IMR-90 (cell line): ENCODE measurements around the gene CNOT6.

Source experiments
- BHLHE40 ChIP-seq: fragments of 150-350 bp; IDR thresholded peaks from 2 replicates; pipeline ENCODE4 v1.6.1; 2016; ENCODE audit warnings: mild to moderate bottlenecking, low read depth, low read length
- MAZ ChIP-seq: IDR thresholded peaks from 2 replicates; pipeline ENCODE4 v1.6.1; 2012; ENCODE audit warnings: low read depth, mild to moderate bottlenecking, low read length, improper control_type of control experiment, moderate library complexity, borderline replicate concordance
- MXI1 ChIP-seq: IDR thresholded peaks from 2 replicates; pipeline ENCODE4 v1.6.1; 2012; ENCODE audit warnings: low read depth, mild to moderate bottlenecking, low read length, moderate library complexity, borderline replicate concordance
- POLR2A ChIP-seq: IDR thresholded peaks from 2 replicates; pipeline ENCODE4 v1.6.1; 2012; ENCODE audit warnings: mild to moderate bottlenecking, low read depth, low read length
- TF ChIP-seq, protein P1 (sequence below): conservative IDR thresholded peaks from 2 replicates; pipeline ENCODE4 v1.5.1; 2012; ENCODE audit warnings: mild to moderate bottlenecking, low read depth, low read length, improper control_type of control experiment

DNA sequence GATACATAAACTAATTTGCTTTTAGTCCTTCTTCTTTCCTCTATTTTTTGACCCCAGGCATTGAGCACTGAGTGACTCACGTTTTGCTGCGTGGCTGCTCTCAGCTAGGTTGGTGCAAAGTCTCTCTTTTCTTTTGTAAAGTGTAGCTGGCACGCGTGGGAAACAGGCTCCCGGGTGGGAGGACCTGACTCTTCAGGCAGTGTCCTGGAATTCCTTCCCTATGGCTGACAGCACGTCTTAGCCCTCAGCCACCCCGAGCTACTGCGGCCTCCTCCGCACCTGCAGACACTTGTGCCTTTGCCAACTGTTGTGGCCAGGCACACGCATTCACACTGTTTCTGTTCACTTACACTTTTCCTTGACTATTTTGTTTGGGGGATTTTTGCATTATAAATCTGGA lies 98.0 kb downstream of the CNOT6 start:
- TF ChIP-seq, protein P1, sequence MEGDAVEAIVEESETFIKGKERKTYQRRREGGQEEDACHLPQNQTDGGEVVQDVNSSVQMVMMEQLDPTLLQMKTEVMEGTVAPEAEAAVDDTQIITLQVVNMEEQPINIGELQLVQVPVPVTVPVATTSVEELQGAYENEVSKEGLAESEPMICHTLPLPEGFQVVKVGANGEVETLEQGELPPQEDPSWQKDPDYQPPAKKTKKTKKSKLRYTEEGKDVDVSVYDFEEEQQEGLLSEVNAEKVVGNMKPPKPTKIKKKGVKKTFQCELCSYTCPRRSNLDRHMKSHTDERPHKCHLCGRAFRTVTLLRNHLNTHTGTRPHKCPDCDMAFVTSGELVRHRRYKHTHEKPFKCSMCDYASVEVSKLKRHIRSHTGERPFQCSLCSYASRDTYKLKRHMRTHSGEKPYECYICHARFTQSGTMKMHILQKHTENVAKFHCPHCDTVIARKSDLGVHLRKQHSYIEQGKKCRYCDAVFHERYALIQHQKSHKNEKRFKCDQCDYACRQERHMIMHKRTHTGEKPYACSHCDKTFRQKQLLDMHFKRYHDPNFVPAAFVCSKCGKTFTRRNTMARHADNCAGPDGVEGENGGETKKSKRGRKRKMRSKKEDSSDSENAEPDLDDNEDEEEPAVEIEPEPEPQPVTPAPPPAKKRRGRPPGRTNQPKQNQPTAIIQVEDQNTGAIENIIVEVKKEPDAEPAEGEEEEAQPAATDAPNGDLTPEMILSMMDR: no peak
- TF ChIP-seq MXI1: no peak
- TF ChIP-seq BHLHE40: no peak
- TF ChIP-seq POLR2A: no peak
- TF ChIP-seq MAZ: no peak
